ENCODE results near the gene OSBPL5.

DNA sequence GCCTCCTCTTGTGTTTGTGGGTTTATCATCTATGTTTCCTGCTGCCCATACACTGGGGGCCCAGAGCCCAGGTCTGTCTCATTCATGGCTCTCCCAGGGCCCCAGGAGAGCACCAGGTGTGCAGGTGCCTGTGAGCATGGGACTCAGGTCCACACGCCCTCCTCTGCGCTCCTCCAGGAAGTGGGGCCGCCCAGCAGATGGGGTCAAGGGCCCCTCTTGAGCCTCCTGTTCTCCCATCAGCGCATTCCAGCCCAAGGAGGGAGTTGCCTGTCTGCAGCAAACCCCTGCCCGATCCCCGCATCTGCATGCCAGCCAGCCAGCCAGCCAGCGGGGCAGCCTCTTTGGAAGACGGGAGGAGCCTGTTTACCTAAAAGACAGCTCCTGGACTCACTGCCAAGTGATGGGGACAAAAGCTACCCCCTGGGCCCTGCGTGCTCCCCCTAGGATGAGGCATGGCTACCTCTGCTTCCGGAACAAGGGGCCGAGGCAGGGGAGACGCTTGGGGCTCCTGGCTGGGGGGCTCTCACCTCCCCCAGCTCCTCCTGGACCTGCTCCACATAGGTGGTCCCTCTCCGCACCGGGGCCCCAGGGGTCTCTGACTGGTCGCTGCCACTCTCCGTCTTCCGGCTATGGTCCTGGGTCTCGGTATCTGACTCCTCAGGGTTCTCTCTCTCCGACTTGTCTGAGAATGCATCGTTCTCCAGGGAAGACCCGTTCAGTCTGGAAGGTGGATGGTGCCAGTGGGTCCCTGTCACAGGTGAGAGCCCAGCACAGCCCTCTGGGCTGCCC lies 58.2 kb downstream of the OSBPL5 start:
- TF ChIP-seq POLR2A (IDR thresholded peaks at IDR 0.05; ENCODE audit: extremely low read depth, insufficient read length), result no peak
- TF ChIP-seq, protein P1, sequence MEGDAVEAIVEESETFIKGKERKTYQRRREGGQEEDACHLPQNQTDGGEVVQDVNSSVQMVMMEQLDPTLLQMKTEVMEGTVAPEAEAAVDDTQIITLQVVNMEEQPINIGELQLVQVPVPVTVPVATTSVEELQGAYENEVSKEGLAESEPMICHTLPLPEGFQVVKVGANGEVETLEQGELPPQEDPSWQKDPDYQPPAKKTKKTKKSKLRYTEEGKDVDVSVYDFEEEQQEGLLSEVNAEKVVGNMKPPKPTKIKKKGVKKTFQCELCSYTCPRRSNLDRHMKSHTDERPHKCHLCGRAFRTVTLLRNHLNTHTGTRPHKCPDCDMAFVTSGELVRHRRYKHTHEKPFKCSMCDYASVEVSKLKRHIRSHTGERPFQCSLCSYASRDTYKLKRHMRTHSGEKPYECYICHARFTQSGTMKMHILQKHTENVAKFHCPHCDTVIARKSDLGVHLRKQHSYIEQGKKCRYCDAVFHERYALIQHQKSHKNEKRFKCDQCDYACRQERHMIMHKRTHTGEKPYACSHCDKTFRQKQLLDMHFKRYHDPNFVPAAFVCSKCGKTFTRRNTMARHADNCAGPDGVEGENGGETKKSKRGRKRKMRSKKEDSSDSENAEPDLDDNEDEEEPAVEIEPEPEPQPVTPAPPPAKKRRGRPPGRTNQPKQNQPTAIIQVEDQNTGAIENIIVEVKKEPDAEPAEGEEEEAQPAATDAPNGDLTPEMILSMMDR (IDR thresholded peaks at IDR 0.05; ENCODE audit: low read depth, low read length), result no peak
- TF ChIP-seq, protein P2, sequence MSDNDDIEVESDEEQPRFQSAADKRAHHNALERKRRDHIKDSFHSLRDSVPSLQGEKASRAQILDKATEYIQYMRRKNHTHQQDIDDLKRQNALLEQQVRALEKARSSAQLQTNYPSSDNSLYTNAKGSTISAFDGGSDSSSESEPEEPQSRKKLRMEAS (IDR thresholded peaks at IDR 0.05; ENCODE audit: low read depth, low read length), result no peak

Measured in NB4 (cell line).